GM06990 (cell line): Measurements from ENCODE around the gene MET.

Experiments
- DNase-seq: peaks from one replicate; pipeline ENCODE4 v3.0.0-alpha.2; 2011; ENCODE audit not compliant: insufficient read length; ENCODE audit errors: extremely low read depth
- H3K27me3 ChIP-seq: replicated peaks from 2 replicates; pipeline ENCODE4 v1.6.0; 2011; ENCODE audit warnings: low read length; ENCODE audit not compliant: control insufficient read depth, insufficient read depth
- H3K36me3 ChIP-seq: 2 replicates; pipeline ENCODE4 v1.5.1; 2011; ENCODE audit warnings: low read length; ENCODE audit not compliant: control insufficient read depth, insufficient read depth
- H3K4me3 ChIP-seq: replicated peaks from 2 replicates; pipeline ENCODE4 v1.5.1; 2011; ENCODE audit warnings: low read depth, mild to moderate bottlenecking, control low read depth, low read length
- CTCF ChIP-seq: IDR thresholded peaks from 2 replicates; pipeline ENCODE4 v1.5.1; 2011; ENCODE audit warnings: low read length, control low read depth, mild to moderate bottlenecking, inconsistent platforms; ENCODE audit not compliant: insufficient read depth, poor library complexity, severe bottlenecking

Gene MET

GRCh38 chr7:116804471-116804870 is 132.5 kb downstream of the MET start:
- H3K27me3 ChIP-seq = peaks cover 2% of the 10 kb centered on the region; the same call in 1 of the 2 replicates
- no peak overlapping the region for H3K4me3 ChIP-seq
- TF ChIP-seq CTCF = no peak
- H3K36me3 ChIP-seq = no peaks in the 10 kb centered on the region
- DNase-seq = no peak

- Histone ChIP-seq H3K4me3 (no peak overlapping the region), H3K36me3 (no peaks in the 10 kb centered on the region), H3K27me3 (peaks cover 2% of the 10 kb centered on the region; the same call in 1 of the 2 replicates)
- no peak for TF ChIP-seq CTCF
- no peak for DNase-seq
Observed at GRCh38 chr7:116805100-116805544, 133.1 kb downstream of the MET start.

GRCh38 chr7:116806046-116806944 is 134.3 kb downstream of the MET start:
- H3K27me3 ChIP-seq = peaks cover 2% of the 10 kb centered on the region; the same call in 1 of the 2 replicates
- DNase-seq = no peak
- no peak for TF ChIP-seq CTCF
- H3K4me3 ChIP-seq = no peak overlapping the region
- no peaks in the 10 kb centered on the region for H3K36me3 ChIP-seq

- DNase-seq = no peak
- H3K27me3 ChIP-seq = peaks cover 2% of the 10 kb centered on the region; the same call in 1 of the 2 replicates
- no peaks in the 10 kb centered on the region for H3K36me3 ChIP-seq
- no peak overlapping the region for H3K4me3 ChIP-seq
- no peak for TF ChIP-seq CTCF
Observed at GRCh38 chr7:116807011-116807560, 135.1 kb downstream of the MET start.

GRCh38 chr7:116809636-116810266 is 137.8 kb downstream of the MET start:
- peaks cover 2% of the 10 kb centered on the region; the same call in 1 of the 2 replicates for H3K27me3 ChIP-seq
- DNase-seq = peak; percentile 6
- TF ChIP-seq CTCF = peak; percentile 34
- H3K36me3 ChIP-seq = no peaks in the 10 kb centered on the region
- H3K4me3 ChIP-seq = no peak overlapping the region
